ENCODE results near the gene PPM1E.
"Not testable (repeated sequence)": the region's sequence is repeated elsewhere in the genome, so short reads cannot be mapped to it uniquely, and the experiment has no call there.

Gene PPM1E

DNA sequence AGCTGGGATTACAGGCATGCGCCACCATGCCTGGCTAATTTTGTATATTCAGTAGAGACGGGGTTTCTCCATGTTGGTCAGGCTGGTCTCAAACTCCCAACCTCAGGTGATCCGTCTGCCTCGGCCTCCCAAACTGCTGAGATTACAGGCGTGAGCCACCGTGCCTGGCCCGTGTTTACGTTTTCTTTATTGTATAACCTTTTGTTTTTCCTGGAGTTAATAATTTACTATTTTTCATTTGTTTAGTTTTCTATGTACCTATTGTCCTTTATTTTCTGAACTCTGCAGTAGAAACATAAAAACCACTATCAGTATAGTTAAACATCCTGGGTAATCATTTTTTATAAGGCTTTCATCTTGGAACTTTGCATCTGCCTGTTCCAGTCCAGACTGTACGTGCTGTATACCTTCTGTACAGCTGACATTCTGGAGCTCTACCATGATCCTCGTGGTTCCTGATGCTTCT lies 73.6 kb downstream of the PPM1E start:
- H3K27me3 ChIP-seq (ENCODE audit: control insufficient read depth in 5 of 5, insufficient read depth in 4 of 5, low read length in 5 of 5) = no peaks in the 10 kb centered on the region
- peaks cover 0 to 4% (median 2%) of the 10 kb centered on the region in 5 donors for H3K9me3 ChIP-seq (ENCODE audit: control insufficient read depth in 5 of 5, low read length in 5 of 5)
- no peak overlapping the region for H3K4me3 ChIP-seq (ENCODE audit: low read depth in 1 of 5, low read length in 5 of 5)
- no peak overlapping the region for H3K9ac ChIP-seq (ENCODE audit: low read length in 5 of 5)
- no peak overlapping the region for H3K27ac ChIP-seq (ENCODE audit: low read depth, low read length)
- H3K4me1 ChIP-seq (ENCODE audit: control insufficient read depth in 5 of 5, insufficient read depth in 5 of 5, low read length in 5 of 5) = no peaks in the 10 kb centered on the region
- no peaks in the 10 kb centered on the region for H3K36me3 ChIP-seq (ENCODE audit: control insufficient read depth in 5 of 5, insufficient read depth in 5 of 5, low read length in 5 of 5)

DNA sequence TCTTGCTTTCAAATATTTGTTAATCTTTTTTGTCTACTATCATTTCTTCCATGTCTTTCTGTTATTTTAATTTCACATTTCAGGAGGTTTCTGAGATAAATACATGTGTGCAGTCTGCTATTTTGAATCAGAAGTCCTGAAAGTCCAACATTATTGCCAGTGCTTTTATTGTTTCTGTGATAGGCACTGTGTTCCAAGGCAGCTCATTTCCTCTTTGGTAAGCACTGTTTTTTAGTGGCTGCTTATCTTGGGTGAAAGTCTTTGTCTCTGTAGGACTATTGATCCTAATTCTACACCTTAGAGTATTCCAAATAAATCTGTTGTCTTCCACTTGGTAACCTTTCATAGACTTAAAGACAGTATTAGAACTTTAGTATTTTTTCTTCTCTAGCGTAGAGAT lies 76.1 kb downstream of the PPM1E start:
- H3K36me3 ChIP-seq (ENCODE audit: control insufficient read depth in 5 of 5, insufficient read depth in 5 of 5, low read length in 5 of 5) = no peaks in the 10 kb centered on the region
- no peak overlapping the region for H3K9ac ChIP-seq (ENCODE audit: low read length in 5 of 5)
- H3K4me3 ChIP-seq (ENCODE audit: low read depth in 1 of 5, low read length in 5 of 5) = no peak overlapping the region
- H3K27ac ChIP-seq (ENCODE audit: low read depth, low read length) = no peak overlapping the region
- H3K4me1 ChIP-seq (ENCODE audit: control insufficient read depth in 5 of 5, insufficient read depth in 5 of 5, low read length in 5 of 5) = no peaks in the 10 kb centered on the region
- H3K9me3 ChIP-seq (ENCODE audit: control insufficient read depth in 5 of 5, low read length in 5 of 5) = peaks cover 0 to 4% (median 2%) of the 10 kb centered on the region in 5 donors
- H3K27me3 ChIP-seq (ENCODE audit: control insufficient read depth in 5 of 5, insufficient read depth in 4 of 5, low read length in 5 of 5) = no peaks in the 10 kb centered on the region

DNA sequence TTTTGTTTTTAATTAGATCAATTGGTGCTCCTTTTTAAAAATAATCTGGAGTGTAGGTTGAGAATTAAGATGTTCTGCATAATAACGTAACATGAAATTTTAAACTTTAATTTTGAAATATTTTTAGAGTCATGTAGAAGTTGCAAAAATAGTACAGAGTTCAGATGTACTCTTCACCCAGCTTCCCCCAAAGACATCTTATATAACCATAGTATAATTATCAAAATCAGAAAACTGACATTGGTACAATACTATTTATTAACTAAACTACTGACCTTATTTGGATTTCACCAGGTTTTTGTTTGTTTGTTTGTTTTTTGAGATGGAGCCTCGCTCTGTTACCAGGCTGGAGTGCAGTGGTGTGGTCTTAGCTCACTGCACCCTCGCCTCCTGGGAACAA lies 76.9 kb downstream of the PPM1E start:
- Histone ChIP-seq H3K4me3 (ENCODE audit: low read depth in 1 of 5, low read length in 5 of 5) (no peak overlapping the region), H3K9me3 (ENCODE audit: control insufficient read depth in 5 of 5, low read length in 5 of 5) (peaks cover 0 to 4% (median 2%) of the 10 kb centered on the region in 5 donors), H3K36me3 (ENCODE audit: control insufficient read depth in 5 of 5, insufficient read depth in 5 of 5, low read length in 5 of 5) (no peaks in the 10 kb centered on the region)

DNA sequence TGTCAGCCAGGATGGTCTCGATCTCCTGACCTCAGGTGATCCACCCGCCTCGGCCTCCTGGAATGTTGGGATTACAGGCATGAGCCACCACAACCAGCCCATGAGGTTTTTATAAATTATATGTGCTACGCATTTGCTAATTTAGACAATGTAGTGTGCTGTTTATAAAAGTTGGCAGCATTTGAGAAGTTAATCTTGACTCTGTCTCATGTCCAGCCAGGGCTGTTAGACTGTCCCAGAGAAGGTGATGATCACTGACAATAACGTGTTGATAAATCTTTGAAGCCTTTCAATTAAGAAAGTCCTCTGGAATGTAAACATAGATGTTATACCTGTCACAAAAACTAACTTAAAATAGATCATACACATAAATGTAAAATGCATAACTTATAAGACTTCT lies 82.0 kb downstream of the PPM1E start:
- Histone ChIP-seq H3K9me3 (ENCODE audit: control insufficient read depth in 5 of 5, low read length in 5 of 5) (peaks cover 0 to 2% (median 0%) of the 10 kb centered on the region in 5 donors), H3K27me3 (ENCODE audit: control insufficient read depth in 5 of 5, insufficient read depth in 4 of 5, low read length in 5 of 5) (no peaks in the 10 kb centered on the region), H3K36me3 (ENCODE audit: control insufficient read depth in 5 of 5, insufficient read depth in 5 of 5, low read length in 5 of 5) (no peaks in the 10 kb centered on the region), H3K4me3 (ENCODE audit: low read depth in 1 of 5, low read length in 5 of 5) (no peak overlapping the region), H3K4me1 (ENCODE audit: control insufficient read depth in 5 of 5, insufficient read depth in 5 of 5, low read length in 5 of 5) (no peaks in the 10 kb centered on the region), H3K27ac (ENCODE audit: low read depth, low read length) (no peak overlapping the region), H3K9ac (ENCODE audit: low read length in 5 of 5) (no peak overlapping the region)

More for the DNA sequence above, 76.9 kb downstream of the PPM1E start:
- no peak overlapping the region for H3K27ac ChIP-seq (ENCODE audit: low read depth, low read length)
- H3K4me1 ChIP-seq (ENCODE audit: control insufficient read depth in 5 of 5, insufficient read depth in 5 of 5, low read length in 5 of 5) = no peaks in the 10 kb centered on the region
- no peak overlapping the region for H3K9ac ChIP-seq (ENCODE audit: low read length in 5 of 5)
- H3K27me3 ChIP-seq (ENCODE audit: control insufficient read depth in 5 of 5, insufficient read depth in 4 of 5, low read length in 5 of 5) = no peaks in the 10 kb centered on the region

DNA sequence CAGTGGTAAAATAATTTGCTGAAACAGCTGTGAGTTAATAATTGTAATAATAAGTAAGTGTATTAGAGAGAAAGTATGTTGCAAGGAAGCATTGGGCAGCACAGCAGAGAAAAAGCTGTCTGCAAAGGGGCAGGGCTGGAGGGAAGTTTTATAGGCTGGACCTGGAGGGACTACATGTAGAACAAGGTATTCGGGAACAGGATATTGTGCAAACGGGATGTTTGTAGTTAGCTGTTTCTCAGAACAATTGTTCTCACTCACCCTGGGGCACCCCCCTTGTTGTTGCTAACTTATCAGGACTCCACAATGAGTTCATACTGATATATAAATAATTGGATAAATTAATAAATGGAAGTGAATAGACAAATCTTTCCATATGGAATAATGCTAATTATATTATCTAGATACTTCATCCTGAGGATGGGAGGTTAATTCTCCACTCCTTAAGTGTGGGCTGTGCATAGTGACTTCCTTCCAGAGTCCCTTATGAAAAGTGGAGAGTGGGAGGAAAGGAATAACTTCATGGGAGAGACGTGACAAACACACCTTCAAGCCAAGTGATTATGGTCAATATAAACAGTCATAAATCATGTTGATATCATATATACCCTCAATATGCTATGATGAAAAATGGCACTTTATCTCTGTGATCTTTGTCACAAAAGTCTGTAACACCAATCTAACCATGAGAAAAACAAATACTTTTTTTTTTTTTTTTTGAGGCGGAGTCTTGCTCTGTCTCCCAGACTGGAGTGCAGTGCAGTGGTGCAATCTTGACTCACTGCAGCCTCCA lies 85.4 kb downstream of the PPM1E start:
- Histone ChIP-seq H3K27me3 (ENCODE audit: control insufficient read depth in 5 of 5, insufficient read depth in 4 of 5, low read length in 5 of 5) (no peaks in the 10 kb centered on the region), H3K36me3 (ENCODE audit: control insufficient read depth in 5 of 5, insufficient read depth in 5 of 5, low read length in 5 of 5) (no peaks in the 10 kb centered on the region), H3K4me3 (ENCODE audit: low read depth in 1 of 5, low read length in 5 of 5) (no peak overlapping the region), H3K4me1 (ENCODE audit: control insufficient read depth in 5 of 5, insufficient read depth in 5 of 5, low read length in 5 of 5) (no peaks in the 10 kb centered on the region), H3K27ac (ENCODE audit: low read depth, low read length) (no peak overlapping the region), H3K9ac (ENCODE audit: low read length in 5 of 5) (no peak overlapping the region), H3K9me3 (ENCODE audit: control insufficient read depth in 5 of 5, low read length in 5 of 5) (peaks cover 0 to 2% (median 0%) of the 10 kb centered on the region in 5 donors)

DNA sequence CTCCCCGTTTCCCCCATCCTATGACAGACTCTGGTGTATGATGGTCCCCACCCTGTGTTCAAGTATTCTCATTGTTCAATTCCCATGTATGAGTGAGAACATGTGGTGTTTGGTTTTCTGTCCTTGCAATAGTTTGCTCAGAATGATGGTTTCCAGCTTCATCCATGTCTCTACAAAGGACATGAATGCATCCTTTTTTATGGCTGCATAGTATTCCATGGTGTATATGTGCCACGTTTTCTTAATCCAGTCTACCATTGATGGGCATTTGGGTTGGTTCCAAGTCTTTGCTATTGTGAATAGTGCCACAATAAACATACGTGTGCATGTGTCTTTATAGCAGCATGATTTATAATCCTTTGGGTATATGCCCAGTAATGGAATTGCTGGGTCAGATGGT lies 90.8 kb downstream of the PPM1E start:
- not testable (repeated sequence) for H3K27ac ChIP-seq (ENCODE audit: low read depth, low read length); H3K4me1 ChIP-seq (ENCODE audit: control insufficient read depth in 5 of 5, insufficient read depth in 5 of 5, low read length in 5 of 5); H3K36me3 ChIP-seq (ENCODE audit: control insufficient read depth in 5 of 5, insufficient read depth in 5 of 5, low read length in 5 of 5); H3K9ac ChIP-seq (ENCODE audit: low read length in 5 of 5); H3K4me3 ChIP-seq (ENCODE audit: low read depth in 1 of 5, low read length in 5 of 5); H3K9me3 ChIP-seq (ENCODE audit: control insufficient read depth in 5 of 5, low read length in 5 of 5); H3K27me3 ChIP-seq (ENCODE audit: control insufficient read depth in 5 of 5, insufficient read depth in 4 of 5, low read length in 5 of 5)

DNA sequence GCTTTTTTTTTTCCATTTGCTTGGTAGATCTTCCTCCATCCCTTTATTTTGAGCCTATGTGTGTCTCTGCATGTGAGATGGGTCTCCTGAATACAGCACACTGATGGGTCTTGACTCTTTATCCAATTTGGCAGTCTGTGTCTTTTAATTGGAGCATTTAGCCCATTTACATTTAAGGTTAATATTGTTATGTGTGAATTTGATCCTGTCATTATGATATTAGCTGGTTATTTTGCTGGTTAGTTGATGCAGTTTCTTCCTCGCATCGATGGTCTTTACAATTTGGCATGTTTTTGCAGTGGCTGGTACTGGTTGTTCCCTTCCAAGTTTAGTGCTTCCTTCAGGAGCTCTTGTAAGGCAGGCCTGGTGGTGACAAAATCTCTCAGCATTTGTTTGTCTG lies 94.5 kb downstream of the PPM1E start:
- H3K4me3 ChIP-seq (ENCODE audit: low read depth in 1 of 5, low read length in 5 of 5); H3K27me3 ChIP-seq (ENCODE audit: control insufficient read depth in 5 of 5, insufficient read depth in 4 of 5, low read length in 5 of 5); H3K9me3 ChIP-seq (ENCODE audit: control insufficient read depth in 5 of 5, low read length in 5 of 5); H3K4me1 ChIP-seq (ENCODE audit: control insufficient read depth in 5 of 5, insufficient read depth in 5 of 5, low read length in 5 of 5); H3K27ac ChIP-seq (ENCODE audit: low read depth, low read length); H3K36me3 ChIP-seq (ENCODE audit: control insufficient read depth in 5 of 5, insufficient read depth in 5 of 5, low read length in 5 of 5); H3K9ac ChIP-seq (ENCODE audit: low read length in 5 of 5): not testable (repeated sequence)

DNA sequence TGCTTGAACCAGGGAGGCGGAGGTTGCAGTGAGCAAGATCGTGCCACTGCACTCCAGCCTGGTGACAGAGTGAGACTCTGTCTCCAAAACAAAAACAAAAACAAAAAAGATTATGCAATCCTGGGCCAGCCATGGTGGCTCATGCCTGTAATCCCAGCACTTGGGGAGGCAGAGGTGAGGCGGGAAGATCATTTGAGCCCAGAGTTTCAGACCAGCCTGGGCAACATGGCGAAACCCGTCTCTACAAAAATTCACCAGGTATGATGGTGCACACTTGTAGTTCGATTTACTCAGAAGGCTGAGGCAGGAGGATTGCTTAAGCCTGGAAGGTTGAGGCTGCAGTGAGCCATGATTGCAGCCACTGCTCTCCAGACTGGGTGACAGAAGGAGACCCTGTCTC lies 109.6 kb downstream of the PPM1E start:
- Histone ChIP-seq H3K4me3 (ENCODE audit: low read depth in 1 of 5, low read length in 5 of 5) (no peak overlapping the region), H3K4me1 (ENCODE audit: control insufficient read depth in 5 of 5, insufficient read depth in 5 of 5, low read length in 5 of 5) (no peaks in the 10 kb centered on the region), H3K9me3 (ENCODE audit: control insufficient read depth in 5 of 5, low read length in 5 of 5) (peaks cover 0 to 7% (median 6%) of the 10 kb centered on the region in 5 donors), H3K36me3 (ENCODE audit: control insufficient read depth in 5 of 5, insufficient read depth in 5 of 5, low read length in 5 of 5) (no peaks in the 10 kb centered on the region), H3K27me3 (ENCODE audit: control insufficient read depth in 5 of 5, insufficient read depth in 4 of 5, low read length in 5 of 5) (no peaks in the 10 kb centered on the region), H3K27ac (ENCODE audit: low read depth, low read length) (no peak overlapping the region), H3K9ac (ENCODE audit: low read length in 5 of 5) (no peak overlapping the region)

DNA sequence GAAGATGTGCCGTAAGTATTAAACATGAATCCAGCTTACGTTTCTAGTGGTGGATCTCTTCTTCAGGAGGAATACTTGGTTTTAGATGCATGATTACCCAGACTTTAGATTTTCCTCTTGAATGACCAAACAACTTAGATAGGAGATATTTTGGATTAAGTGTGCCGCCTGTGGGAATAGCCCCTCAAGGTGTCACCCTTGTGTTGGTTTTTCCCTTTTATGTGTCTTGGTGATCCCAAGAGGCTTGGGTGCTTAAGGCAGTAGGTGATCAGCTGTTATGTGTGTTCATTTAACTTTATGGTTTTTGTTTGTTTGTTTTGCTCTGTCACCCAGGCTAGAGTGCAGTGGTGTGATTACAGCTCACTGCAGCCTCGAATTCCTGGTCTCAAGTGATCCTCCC lies 115.1 kb downstream of the PPM1E start:
- Histone ChIP-seq H3K9ac (ENCODE audit: low read length in 5 of 5) (no peak overlapping the region), H3K27ac (ENCODE audit: low read depth, low read length) (no peak overlapping the region)

DNA sequence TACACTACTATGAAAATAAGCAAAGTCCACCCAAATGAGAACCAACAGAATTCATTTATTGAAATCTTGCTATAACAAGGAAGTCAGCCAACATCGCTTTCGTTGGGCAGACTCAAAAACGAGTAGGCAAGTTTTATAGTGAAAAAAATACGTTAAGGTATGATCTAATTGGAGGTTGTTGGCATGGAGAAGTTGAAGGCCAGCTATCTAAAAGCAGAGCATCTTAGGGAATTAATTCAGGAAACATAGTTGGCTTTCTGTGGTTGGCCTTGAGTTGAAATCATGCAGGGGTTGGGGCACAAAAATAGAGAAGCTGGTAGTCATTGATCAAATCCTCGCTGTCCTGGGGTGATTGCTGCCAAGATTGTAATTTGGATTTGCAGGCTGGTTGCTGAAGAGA lies 118.3 kb downstream of the PPM1E start:
- no peaks in the 10 kb centered on the region for H3K27me3 ChIP-seq (ENCODE audit: control insufficient read depth in 5 of 5, insufficient read depth in 4 of 5, low read length in 5 of 5)
- no peak overlapping the region for H3K4me3 ChIP-seq (ENCODE audit: low read depth in 1 of 5, low read length in 5 of 5)
- no peaks in the 10 kb centered on the region for H3K36me3 ChIP-seq (ENCODE audit: control insufficient read depth in 5 of 5, insufficient read depth in 5 of 5, low read length in 5 of 5)
- H3K9me3 ChIP-seq (ENCODE audit: control insufficient read depth in 5 of 5, low read length in 5 of 5) = no peaks in the 10 kb centered on the region
- no peak overlapping the region for H3K9ac ChIP-seq (ENCODE audit: low read length in 5 of 5)
- no peaks in the 10 kb centered on the region for H3K4me1 ChIP-seq (ENCODE audit: control insufficient read depth in 5 of 5, insufficient read depth in 5 of 5, low read length in 5 of 5)
- H3K27ac ChIP-seq (ENCODE audit: low read depth, low read length) = no peak overlapping the region

More for the DNA sequence above, 115.1 kb downstream of the PPM1E start:
- Histone ChIP-seq H3K36me3 (ENCODE audit: control insufficient read depth in 5 of 5, insufficient read depth in 5 of 5, low read length in 5 of 5) (no peaks in the 10 kb centered on the region), H3K9me3 (ENCODE audit: control insufficient read depth in 5 of 5, low read length in 5 of 5) (no peaks in the 10 kb centered on the region), H3K4me3 (ENCODE audit: low read depth in 1 of 5, low read length in 5 of 5) (no peak overlapping the region), H3K4me1 (ENCODE audit: control insufficient read depth in 5 of 5, insufficient read depth in 5 of 5, low read length in 5 of 5) (no peaks in the 10 kb centered on the region), H3K27me3 (ENCODE audit: control insufficient read depth in 5 of 5, insufficient read depth in 4 of 5, low read length in 5 of 5) (no peaks in the 10 kb centered on the region)

All from subcutaneous abdominal adipose tissue (tissue), 5 donors.